ENCODE data around the gene MRPL47. TPM values are rescaled to one million over a fixed set of nuclear protein-coding genes. Genes with fewer than 3 reads are reported as not detected.

The MRPL47 gene
- total RNA-seq, 4 donors from 2014 or later, result 26.1 to 39.1 (median 32.1) TPM

DNA sequence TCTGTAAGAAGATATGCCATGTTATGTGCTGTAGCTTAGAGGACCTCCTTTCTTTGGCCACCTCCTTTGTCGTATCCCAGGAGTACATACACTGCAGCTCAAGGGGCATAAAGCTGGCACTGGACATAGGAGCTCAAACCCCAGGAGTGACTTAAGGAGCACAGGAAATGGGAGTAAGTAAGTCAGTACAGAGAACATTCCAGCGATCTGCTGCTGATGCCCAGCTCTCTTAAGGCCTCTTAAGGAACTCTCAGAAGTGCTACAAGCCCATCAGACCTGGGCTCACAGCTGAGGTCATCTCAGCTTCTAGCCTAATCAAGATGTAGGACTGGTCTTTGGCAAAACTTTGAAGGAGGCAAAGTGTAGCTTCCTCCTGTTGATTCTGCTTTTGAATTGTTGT lies 63.3 kb downstream of the MRPL47 start:
- TF ChIP-seq POLR2A (IDR thresholded peaks at IDR 0.05) (no peak), CTCF (IDR thresholded peaks at IDR 0.05) (no peak)
- H3K27me3 ChIP-seq, result no peaks in the 10 kb centered on the region
- intact Hi-C loops (cut with DNase I), result no loop called here
- no peaks in the 10 kb centered on the region for H3K36me3 ChIP-seq
- H3K27ac ChIP-seq, result no peak overlapping the region
- H3K4me1 ChIP-seq, result no peaks in the 10 kb centered on the region
- H3K4me3 ChIP-seq (replicated peaks in 1 of 3), result no peak overlapping the region
- 15 to 65% methylated on average over 2 of the region's 2 CpGs for WGBS, 2 donors
- DNase-seq, result no peak
- no peaks in the 10 kb centered on the region for H3K9me3 ChIP-seq

Small RNA genes within 50 kb of the gene (small RNA-seq; reads per million reads assigned to genes)
- not detected for gene AC090425.1
- gene RF01210, result not detected

Other genes with a start within 250 kb of the MRPL47 start
- 10 to 100 TPM; 14.5 to 43.7 (median 28.8) TPM for gene GNB4, start 153.2 kb downstream of the MRPL47 start, total RNA-seq
- gene ACTL6A, start 41.7 kb downstream of the MRPL47 start, total RNA-seq, result 10 to 100 TPM; 40.8 to 72.2 (median 49.8) TPM
- gene NDUFB5, start 156 bp upstream of the MRPL47 start, total RNA-seq, result 100 to 1,000 TPM; 111 to 149 (median 122) TPM
- gene USP13, start 48.4 kb upstream of the MRPL47 start, total RNA-seq, result 10 to 100 TPM; 16.7 to 31.6 (median 25.4) TPM

Measured in thyroid gland (tissue), 4 donors.